IMR-90 (cell line): Measurements from ENCODE around the gene DNAI2. TPM values are rescaled to one million over a fixed set of nuclear protein-coding genes. Genes with fewer than 3 reads are reported as not detected.

Experiments
- ATAC-seq: fragments of 200-7000 bp; cut with Tn5 transposase; 2 replicates; pipeline ENCODE4 v1.9.1; 2020; ENCODE audit warnings: low read depth, mild to moderate bottlenecking, moderate library complexity
- BruUV-seq: library from RNA; stranded (reverse); fragments of 400-500 nt; replicated peaks from 2 replicates; lab custom pipeline; 2021; lab: Mats Ljungman, UMichigan
- CTCF ChIA-PET: fragments of 300-600 bp; formaldehyde crosslinking; extraction: SDS; loops from one replicate; lab custom pipeline; 2021; ENCODE audit warnings: antibody characterized with exemption; lab: Yijun Ruan, JAX
- POLR2A ChIA-PET: fragments of 300-600 bp; sonication (Branson Sonifier 250); formaldehyde crosslinking; loops from one replicate; lab custom pipeline; 2022; ENCODE audit warnings: antibody characterized with exemption; ENCODE audit not compliant: unreplicated experiment; lab: Charles Lee
- DNase-seq: peaks from one replicate; pipeline ENCODE4 v3.0.0; 2013
- H2AFZ ChIP-seq: replicated peaks from 2 replicates; pipeline ENCODE3; 2013; ENCODE audit warnings: low read length, mild to moderate bottlenecking; ENCODE audit not compliant: poor library complexity
- H2AK5ac ChIP-seq: 2 replicates; pipeline ENCODE4 v1.6.1; 2013; ENCODE audit warnings: low read depth, low read length, inconsistent platforms
- H2AK9ac ChIP-seq: replicated peaks from 2 replicates; pipeline ENCODE3; 2013; ENCODE audit warnings: mild to moderate bottlenecking, low read depth, low read length, moderate library complexity; ENCODE audit not compliant: poor library complexity
- H2BK120ac ChIP-seq: 2 replicates; pipeline ENCODE4 v1.6.1; 2013; ENCODE audit warnings: low read depth, low read length, inconsistent platforms
- H2BK15ac ChIP-seq: 3 replicates; pipeline ENCODE4 v1.6.1; 2013; ENCODE audit warnings: low read depth, low read length, inconsistent platforms
- H2BK20ac ChIP-seq: 2 replicates; pipeline ENCODE4 v1.6.1; 2013; ENCODE audit warnings: low read depth, mild to moderate bottlenecking, inconsistent platforms, low read length, moderate library complexity
- H2BK5ac ChIP-seq: 2 replicates; pipeline ENCODE4 v1.6.1; 2013; ENCODE audit warnings: mild to moderate bottlenecking, low read depth, low read length, inconsistent platforms; ENCODE audit not compliant: poor library complexity, severe bottlenecking
- H3K14ac ChIP-seq: replicated peaks from 2 replicates; pipeline ENCODE4 v1.6.1; 2013; ENCODE audit warnings: low read depth, low read length, inconsistent platforms
- H3K18ac ChIP-seq: 2 replicates; pipeline ENCODE4 v1.6.1; 2013; ENCODE audit warnings: low read depth, low read length, control low read depth
- H3K23ac ChIP-seq: 2 replicates; pipeline ENCODE4 v1.6.1; 2013; ENCODE audit warnings: low read depth, low read length, inconsistent platforms
- H3K27ac ChIP-seq: 2 replicates; pipeline ENCODE4 v1.5.1; 2013; ENCODE audit warnings: mild to moderate bottlenecking, control low read depth, low read length; ENCODE audit not compliant: insufficient read depth
- H3K27me3 ChIP-seq: 2 replicates; pipeline ENCODE4 v1.6.1; 2013; ENCODE audit warnings: low read length; ENCODE audit not compliant: control insufficient read depth, insufficient read depth
- H3K36me3 ChIP-seq: 2 replicates; pipeline ENCODE4 v1.6.1; 2013; ENCODE audit warnings: low read length, mixed read lengths; ENCODE audit not compliant: control insufficient read depth, insufficient read depth
- H3K4ac ChIP-seq: 2 replicates; pipeline ENCODE4 v1.6.1; 2013; ENCODE audit warnings: low read depth, low read length, inconsistent platforms
- H3K4me1 ChIP-seq: 2 replicates; pipeline ENCODE4 v1.6.1; 2013; ENCODE audit warnings: low read length, mixed read lengths; ENCODE audit not compliant: control insufficient read depth, insufficient read depth
- H3K4me2 ChIP-seq: 2 replicates; pipeline ENCODE4 v1.6.1; 2013; ENCODE audit warnings: low read depth, mild to moderate bottlenecking, control low read depth, low read length, moderate library complexity
- H3K4me3 ChIP-seq: 2 replicates; pipeline ENCODE4 v1.5.1; 2013; ENCODE audit warnings: low read depth, mild to moderate bottlenecking, control low read depth, low read length, moderate library complexity; ENCODE audit not compliant: insufficient read depth
- H3K56ac ChIP-seq: 2 replicates; pipeline ENCODE4 v1.6.1; 2013; ENCODE audit warnings: low read length, inconsistent platforms; ENCODE audit not compliant: insufficient read depth; ENCODE audit errors: extremely low read depth
- H3K79me1 ChIP-seq, 2 experiments: 2 replicates each; pipeline ENCODE4 v1.6.1; 2013; ENCODE audit warnings: low read length in 2 of 2, inconsistent platforms in 1 of 2, low read depth in 1 of 2
- H3K9ac ChIP-seq: 2 replicates; pipeline ENCODE4 v1.6.1; 2013; ENCODE audit warnings: low read depth, low read length, control low read depth
- H3K9me1 ChIP-seq: 2 replicates; pipeline ENCODE4 v1.6.1; 2013; ENCODE audit warnings: low read length, inconsistent platforms; ENCODE audit not compliant: insufficient read depth
- H3K9me3 ChIP-seq: 2 replicates; pipeline ENCODE4 v1.6.1; 2013; ENCODE audit warnings: low read length; ENCODE audit not compliant: control insufficient read depth, insufficient read depth
- H4K20me1 ChIP-seq: 2 replicates; pipeline ENCODE4 v1.6.1; 2013; ENCODE audit warnings: low read length, inconsistent platforms; ENCODE audit not compliant: insufficient read depth
- H4K5ac ChIP-seq: 2 replicates; pipeline ENCODE4 v1.6.1; 2013; ENCODE audit warnings: mild to moderate bottlenecking, low read depth, low read length, control low read depth
- H4K8ac ChIP-seq, 2 experiments: 2 replicates each; pipeline ENCODE4 v1.6.1; 2013; ENCODE audit warnings: low read depth in 2 of 2, low read length in 2 of 2, control low read depth in 1 of 2, inconsistent platforms in 1 of 2
- H4K91ac ChIP-seq: 2 replicates; pipeline ENCODE4 v1.6.1; 2013; ENCODE audit warnings: low read depth, low read length, inconsistent platforms; ENCODE audit not compliant: insufficient read depth
- BHLHE40 ChIP-seq: fragments of 150-350 bp; IDR thresholded peaks from 2 replicates; pipeline ENCODE4 v1.6.1; 2016; ENCODE audit warnings: mild to moderate bottlenecking, low read depth, low read length
- CEBPB ChIP-seq: IDR thresholded peaks from 2 replicates; pipeline ENCODE4 v1.6.1; 2012; ENCODE audit warnings: low read depth, low read length, improper control_type of control experiment
- CHD1 ChIP-seq: IDR thresholded peaks from 2 replicates; pipeline ENCODE4 v1.6.1; 2012; ENCODE audit warnings: low read depth, low read length, improper control_type of control experiment
- FOS ChIP-seq: fragments of 150-350 bp; IDR thresholded peaks from 2 replicates; pipeline ENCODE4 v1.6.1; 2016; ENCODE audit warnings: low read depth, low read length
- MAFK ChIP-seq: IDR thresholded peaks from 2 replicates; pipeline ENCODE4 v1.6.1; 2012; ENCODE audit warnings: low read depth, low read length, improper control_type of control experiment
- MAZ ChIP-seq: IDR thresholded peaks from 2 replicates; pipeline ENCODE4 v1.6.1; 2012; ENCODE audit warnings: low read depth, mild to moderate bottlenecking, low read length, improper control_type of control experiment, moderate library complexity, borderline replicate concordance
- MXI1 ChIP-seq: IDR thresholded peaks from 2 replicates; pipeline ENCODE4 v1.6.1; 2012; ENCODE audit warnings: low read depth, mild to moderate bottlenecking, low read length, moderate library complexity, borderline replicate concordance
- NFE2L2 ChIP-seq: fragments of 150-350 bp; IDR thresholded peaks from 2 replicates; pipeline ENCODE4 v1.6.1; 2016; ENCODE audit warnings: low read depth, mild to moderate bottlenecking, low read length
- POLR2A ChIP-seq: IDR thresholded peaks from 2 replicates; pipeline ENCODE4 v1.6.1; 2012; ENCODE audit warnings: mild to moderate bottlenecking, low read depth, low read length
- RAD21 ChIP-seq: IDR thresholded peaks from 2 replicates; pipeline ENCODE4 v1.6.1; 2012; ENCODE audit warnings: low read length, improper control_type of control experiment
- RCOR1 ChIP-seq: IDR thresholded peaks from 2 replicates; pipeline ENCODE4 v1.6.1; 2012; ENCODE audit warnings: mild to moderate bottlenecking, low read length, improper control_type of control experiment; ENCODE audit not compliant: insufficient replicate concordance
- RFX5 ChIP-seq: IDR thresholded peaks from 2 replicates; pipeline ENCODE4 v1.8.0; 2012; ENCODE audit warnings: low read depth, mild to moderate bottlenecking, low read length, moderate library complexity
- SMC3 ChIP-seq: fragments of 150-350 bp; IDR thresholded peaks from 2 replicates; pipeline ENCODE4 v1.6.1; 2016; ENCODE audit warnings: low read depth, mild to moderate bottlenecking, antibody characterized with exemption, low read length, moderate library complexity
- WGBS, 2 experiments: methylation state at CpG; one replicate each; pipeline versions ENCODE4 v1.1.5 to v1.1.7; 2013; ENCODE audit warnings: missing lambda C conversion rate in 2 of 2; ENCODE audit not compliant: insufficient read length in 1 of 2; ENCODE audit errors: extremely low coverage in 2 of 2; 5-methylcytosine and 5-hydroxymethylcytosine counted together
- dilution Hi-C: fragments of 300-500 bp; cut with HindIII; formaldehyde crosslinking; loops from one replicate; pipeline ENCODE4 v1.14.3; 2018; ENCODE audit warnings: low sequenced_read_pairs; ENCODE audit not compliant: unreplicated experiment
- in situ Hi-C: fragments of 300-500 bp; cut with MboI; formaldehyde crosslinking; loops from 3 replicates; pipeline ENCODE4 v1.14.3; 2019; ENCODE audit warnings: low sequenced_read_pairs, inconsistent platforms, mixed read lengths
- intact Hi-C: fragments of 100-400 bp; cut with micrococcal nuclease; formaldehyde crosslinking; loops from 2 replicates; pipeline ENCODE4 v1.10.0; 2022
- polyA plus RNA-seq, 3 experiments: library from polyadenylated mRNA; depleted of rRNA; stranded (reverse); fragments of >200 nt; gene quantifications; 2 replicates each; pipeline ENCODE4 v1.2.3, GENCODE V29; 2012; ENCODE audit warnings: low replicate concordance in 1 of 3
- total RNA-seq: library from RNA; depleted of rRNA; stranded (reverse); fragments of >200 nt; gene quantifications from 2 replicates; pipeline ENCODE4 v1.2.3, GENCODE V29; 2012
- TF ChIP-seq, protein P1 (sequence below): fragments of 150-350 bp; IDR thresholded peaks from 2 replicates; pipeline ENCODE4 v1.6.1; 2016; ENCODE audit warnings: low read depth, mild to moderate bottlenecking, low read length, moderate library complexity, borderline replicate concordance
- TF ChIP-seq, protein P2 (sequence below): conservative IDR thresholded peaks from 2 replicates; pipeline ENCODE4 v1.5.1; 2012; ENCODE audit warnings: mild to moderate bottlenecking, low read depth, low read length, improper control_type of control experiment
- TF ChIP-seq, protein P3 (sequence below): fragments of 150-350 bp; IDR thresholded peaks from 2 replicates; pipeline ENCODE4 v1.6.1; 2017; ENCODE audit warnings: mild to moderate bottlenecking, antibody characterized with exemption, low read length, low read depth

The DNAI2 gene
- total and polyA plus RNA-seq, 2 of the 4 experiments (the other 2 are of a cell fraction): not detected

DNA sequence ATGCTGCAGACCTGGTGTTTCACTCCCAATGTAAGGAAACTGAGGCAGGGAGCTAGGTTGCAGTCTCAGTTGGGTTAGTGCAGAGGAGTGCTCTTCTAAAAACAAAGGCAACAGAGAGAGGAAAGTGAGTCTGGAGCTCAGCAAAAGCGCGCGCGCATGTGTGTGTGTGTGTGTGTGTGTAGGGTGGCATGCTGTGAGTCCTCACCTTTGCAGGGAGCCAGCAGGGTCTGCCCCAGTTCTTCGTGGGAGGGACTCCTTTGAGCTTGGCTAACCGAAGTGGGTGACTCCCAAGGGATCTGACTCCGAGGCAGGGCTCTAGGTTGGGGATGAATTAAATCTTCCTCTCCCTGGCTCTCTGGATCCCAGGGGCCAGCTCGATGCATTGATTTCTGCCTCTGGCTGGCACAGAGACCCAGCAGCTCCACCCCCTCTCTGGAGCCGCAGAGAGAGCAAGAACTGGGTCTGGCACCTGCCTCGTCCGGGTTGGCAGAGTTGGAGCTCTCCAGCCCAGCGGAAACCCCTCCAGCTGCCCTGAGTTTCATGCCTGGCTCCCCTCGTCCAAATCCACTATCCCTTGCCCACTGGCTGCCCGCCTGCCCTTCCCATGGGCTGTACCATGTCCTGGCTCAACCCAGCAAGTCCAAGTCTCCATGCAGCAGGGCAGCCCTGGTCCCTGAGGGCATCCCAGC lies 88.9 kb downstream of the DNAI2 start:
- no peak overlapping the region for H2AK9ac ChIP-seq
- H4K5ac ChIP-seq: no peak overlapping the region
- no peak overlapping the region for H3K9ac ChIP-seq
- H3K9me1 ChIP-seq: no peaks in the 10 kb centered on the region
- H3K27ac ChIP-seq: no peak overlapping the region
- no peak overlapping the region for H3K4ac ChIP-seq
- H3K56ac ChIP-seq: no peak overlapping the region
- no peak overlapping the region for H2AK5ac ChIP-seq
- no peaks in the 10 kb centered on the region for H3K9me3 ChIP-seq
- H2BK15ac ChIP-seq: no peak overlapping the region
- H3K18ac ChIP-seq: no peak overlapping the region
- ATAC-seq (no peak), DNase-seq (no peak)
- intact Hi-C loops: loop anchor here (5.0 kb wide), 1 partner anchor 156 kb away; no protein-coding TSS in a partner anchor
- no peak overlapping the region for H3K23ac ChIP-seq
- POLR2A ChIA-PET: no interaction called here
- H2BK5ac ChIP-seq: no peak overlapping the region
- no peak overlapping the region for H4K8ac ChIP-seq
- H2BK20ac ChIP-seq: no peak overlapping the region
- 47% methylated on average over 4 of the region's 14 CpGs; no CpG with 5 or more reads in 1 of the 2 experiments for WGBS, 2 experiments
- no peak overlapping the region for H3K14ac ChIP-seq
- no peaks in the 10 kb centered on the region for H3K4me1 ChIP-seq
- H4K20me1 ChIP-seq: no peaks in the 10 kb centered on the region
- H2AFZ ChIP-seq: no peak overlapping the region
- H3K4me3 ChIP-seq: no peak overlapping the region
- H3K27me3 ChIP-seq: no peaks in the 10 kb centered on the region; the same call in 1 of the 2 replicates
- no TSS peak for BruUV-seq
- TF ChIP-seq MXI1 (no peak), RAD21 (no peak), MAZ (no peak), BHLHE40 (no peak), SMC3 (no peak), RCOR1 (no peak), MAFK (no peak), CEBPB (no peak), CHD1 (no peak), POLR2A (no peak), NFE2L2 (no peak), RFX5 (no peak), FOS (no peak)
- TF ChIP-seq, protein P1, sequence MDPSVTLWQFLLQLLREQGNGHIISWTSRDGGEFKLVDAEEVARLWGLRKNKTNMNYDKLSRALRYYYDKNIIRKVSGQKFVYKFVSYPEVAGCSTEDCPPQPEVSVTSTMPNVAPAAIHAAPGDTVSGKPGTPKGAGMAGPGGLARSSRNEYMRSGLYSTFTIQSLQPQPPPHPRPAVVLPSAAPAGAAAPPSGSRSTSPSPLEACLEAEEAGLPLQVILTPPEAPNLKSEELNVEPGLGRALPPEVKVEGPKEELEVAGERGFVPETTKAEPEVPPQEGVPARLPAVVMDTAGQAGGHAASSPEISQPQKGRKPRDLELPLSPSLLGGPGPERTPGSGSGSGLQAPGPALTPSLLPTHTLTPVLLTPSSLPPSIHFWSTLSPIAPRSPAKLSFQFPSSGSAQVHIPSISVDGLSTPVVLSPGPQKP: no peak
- TF ChIP-seq, protein P2, sequence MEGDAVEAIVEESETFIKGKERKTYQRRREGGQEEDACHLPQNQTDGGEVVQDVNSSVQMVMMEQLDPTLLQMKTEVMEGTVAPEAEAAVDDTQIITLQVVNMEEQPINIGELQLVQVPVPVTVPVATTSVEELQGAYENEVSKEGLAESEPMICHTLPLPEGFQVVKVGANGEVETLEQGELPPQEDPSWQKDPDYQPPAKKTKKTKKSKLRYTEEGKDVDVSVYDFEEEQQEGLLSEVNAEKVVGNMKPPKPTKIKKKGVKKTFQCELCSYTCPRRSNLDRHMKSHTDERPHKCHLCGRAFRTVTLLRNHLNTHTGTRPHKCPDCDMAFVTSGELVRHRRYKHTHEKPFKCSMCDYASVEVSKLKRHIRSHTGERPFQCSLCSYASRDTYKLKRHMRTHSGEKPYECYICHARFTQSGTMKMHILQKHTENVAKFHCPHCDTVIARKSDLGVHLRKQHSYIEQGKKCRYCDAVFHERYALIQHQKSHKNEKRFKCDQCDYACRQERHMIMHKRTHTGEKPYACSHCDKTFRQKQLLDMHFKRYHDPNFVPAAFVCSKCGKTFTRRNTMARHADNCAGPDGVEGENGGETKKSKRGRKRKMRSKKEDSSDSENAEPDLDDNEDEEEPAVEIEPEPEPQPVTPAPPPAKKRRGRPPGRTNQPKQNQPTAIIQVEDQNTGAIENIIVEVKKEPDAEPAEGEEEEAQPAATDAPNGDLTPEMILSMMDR: no peak
- TF ChIP-seq, protein P3, sequence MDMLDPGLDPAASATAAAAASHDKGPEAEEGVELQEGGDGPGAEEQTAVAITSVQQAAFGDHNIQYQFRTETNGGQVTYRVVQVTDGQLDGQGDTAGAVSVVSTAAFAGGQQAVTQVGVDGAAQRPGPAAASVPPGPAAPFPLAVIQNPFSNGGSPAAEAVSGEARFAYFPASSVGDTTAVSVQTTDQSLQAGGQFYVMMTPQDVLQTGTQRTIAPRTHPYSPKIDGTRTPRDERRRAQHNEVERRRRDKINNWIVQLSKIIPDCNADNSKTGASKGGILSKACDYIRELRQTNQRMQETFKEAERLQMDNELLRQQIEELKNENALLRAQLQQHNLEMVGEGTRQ: no peak
- CTCF ChIA-PET: no interaction called here
- H2BK120ac ChIP-seq: no peak overlapping the region
- no peaks in the 10 kb centered on the region for H3K36me3 ChIP-seq
- no peak overlapping the region for H3K4me2 ChIP-seq
- no peaks in the 10 kb centered on the region for H3K79me1 ChIP-seq
- dilution Hi-C loops: no loop called here
- no peak overlapping the region for H4K91ac ChIP-seq
- in situ Hi-C loops: no loop called here
